Measurements from ENCODE around the gene PIP4K2B.

PIP4K2B gene

DNA sequence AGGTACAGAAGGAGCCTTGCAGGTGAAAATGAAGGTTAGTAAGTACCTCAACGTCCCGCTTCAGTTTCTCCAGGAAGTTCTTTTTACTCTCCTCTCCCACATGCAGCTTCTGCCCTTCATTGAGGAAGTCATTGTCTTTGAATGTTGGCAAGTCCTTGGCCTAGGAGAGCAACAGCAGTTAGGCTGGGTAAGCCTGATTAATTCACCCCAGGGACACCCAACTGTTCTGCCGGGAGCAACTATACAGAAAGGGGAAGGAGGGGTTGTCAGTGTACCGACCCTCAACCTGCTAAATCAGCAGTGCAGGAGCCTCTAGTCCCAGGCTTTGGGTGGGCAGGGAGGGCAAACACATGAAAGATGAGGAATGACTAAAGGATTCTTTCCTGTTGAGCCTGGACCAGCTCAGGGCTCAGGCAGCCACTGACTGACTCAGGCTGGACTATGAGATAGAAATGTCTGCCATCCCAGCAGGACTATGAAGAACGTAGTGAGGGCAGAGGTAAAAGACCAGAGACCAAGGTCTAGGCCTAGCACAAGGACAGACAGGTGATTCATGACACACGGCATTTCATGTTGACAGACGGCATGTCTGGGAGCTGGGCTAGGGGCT lies 21.6 kb downstream of the PIP4K2B start:
- DNase-seq = no peak

- DNase-seq = no peak
Observed at GRCh38 chr17:38773258-38773657, 26.1 kb downstream of the PIP4K2B start.

- no peak for DNase-seq
Observed at GRCh38 chr17:38768417-38768816, 30.9 kb downstream of the PIP4K2B start.

- no peak for DNase-seq
Observed at GRCh38 chr17:38766341-38766740, 33.0 kb downstream of the PIP4K2B start.

GRCh38 chr17:38762231-38762630 lies 37.1 kb downstream of the PIP4K2B start:
- no peak for DNase-seq

DNA sequence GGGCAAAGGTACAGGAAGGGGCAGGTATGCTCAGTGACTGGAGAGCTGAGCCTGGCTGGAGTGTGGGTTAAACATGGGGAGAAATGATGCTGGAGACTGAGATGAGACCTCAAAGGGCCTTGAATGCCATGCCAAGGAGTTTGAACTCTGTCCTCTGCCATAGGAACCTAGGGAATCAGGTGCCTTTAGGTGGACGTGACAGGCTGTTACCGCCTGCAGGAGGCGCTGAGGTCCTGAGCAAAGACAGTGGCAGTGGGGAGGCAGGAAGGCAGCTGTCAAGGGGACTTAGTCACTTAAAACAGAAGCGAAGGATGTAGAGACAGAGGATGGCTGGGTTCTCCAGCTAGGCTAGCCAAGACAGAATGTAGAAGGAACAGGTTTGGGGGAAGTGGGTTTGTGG lies 37.7 kb downstream of the PIP4K2B start:
- DNase-seq = peak; percentile 58

GRCh38 chr17:38753071-38753506 lies 46.3 kb downstream of the PIP4K2B start:
- no peak for DNase-seq

DNA sequence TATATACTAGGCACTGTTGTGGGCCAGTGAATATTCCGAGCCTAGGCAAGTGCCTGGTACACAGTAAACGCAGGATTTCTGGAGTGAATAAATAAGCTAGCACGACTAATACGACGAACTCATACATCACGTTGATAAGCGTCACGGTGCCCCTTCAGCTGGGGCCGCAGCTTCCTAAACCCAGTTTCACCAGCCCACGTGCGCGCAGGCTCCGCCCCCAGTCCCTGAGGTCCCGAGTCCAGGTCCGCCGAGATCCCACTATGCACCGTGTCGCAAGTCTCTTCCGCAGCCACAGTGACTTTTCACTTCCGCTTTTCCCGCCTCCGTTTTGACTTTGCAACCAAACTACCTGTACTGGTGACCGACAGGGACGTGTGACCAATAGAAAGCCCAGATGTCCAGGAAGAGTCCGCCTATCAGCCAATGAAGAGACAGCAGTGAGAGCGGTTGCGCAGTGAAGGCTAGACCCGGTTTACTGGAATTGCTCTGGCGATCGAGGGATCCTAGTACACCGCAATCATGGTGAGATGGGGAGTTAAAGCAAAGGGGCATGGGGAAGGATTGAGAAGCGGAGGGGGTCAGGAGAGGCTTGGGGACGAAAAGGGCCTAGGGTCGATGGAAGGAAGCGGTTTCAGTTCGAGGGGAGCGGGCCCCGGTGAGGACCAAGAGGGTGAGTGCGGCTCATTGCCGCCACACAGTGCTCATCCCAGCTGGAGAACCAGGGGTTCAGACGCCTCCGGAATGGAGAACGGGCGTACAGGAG lies 46.9 kb downstream of the PIP4K2B start, which contains the start of gene PSMB3:
TSS of gene PSMB3 (plus strand) at position 434 of the 763 bp plus-strand sequence. CDS start at position 520, 86 bp downstream.
- DNase-seq = peak; percentile 100

DNA sequence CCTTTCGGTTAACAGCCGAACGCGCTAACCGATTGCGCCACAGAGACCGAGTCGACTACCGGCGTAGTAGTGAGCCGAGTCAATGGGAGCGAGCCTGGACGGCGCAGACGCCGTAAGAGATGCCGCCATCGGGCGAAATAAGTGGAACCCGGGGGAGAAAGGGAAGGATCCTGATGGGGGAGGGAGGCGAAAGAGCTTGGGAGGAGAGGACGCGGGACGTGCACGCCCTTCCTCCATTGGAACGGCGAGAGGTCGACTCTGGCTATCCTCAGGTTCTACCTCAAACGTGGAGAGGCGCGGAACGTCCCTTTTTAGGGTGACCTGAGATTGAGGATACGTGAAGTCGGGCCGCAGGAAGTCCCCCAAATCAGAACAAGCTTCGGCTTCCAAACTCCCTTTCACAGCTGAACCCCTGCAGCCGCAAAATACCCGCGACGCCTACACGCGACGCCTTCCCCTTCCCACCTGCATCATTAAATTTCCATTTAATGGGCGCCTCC lies 47.5 kb downstream of the PIP4K2B start:
- peak; percentile 82 for DNase-seq

- DNase-seq = no peak
Observed at GRCh38 chr17:38751144-38751807, 48.1 kb downstream of the PIP4K2B start.

GRCh38 chr17:38750312-38751121 lies 48.8 kb downstream of the PIP4K2B start:
- DNase-seq = peak; percentile 45

DNA sequence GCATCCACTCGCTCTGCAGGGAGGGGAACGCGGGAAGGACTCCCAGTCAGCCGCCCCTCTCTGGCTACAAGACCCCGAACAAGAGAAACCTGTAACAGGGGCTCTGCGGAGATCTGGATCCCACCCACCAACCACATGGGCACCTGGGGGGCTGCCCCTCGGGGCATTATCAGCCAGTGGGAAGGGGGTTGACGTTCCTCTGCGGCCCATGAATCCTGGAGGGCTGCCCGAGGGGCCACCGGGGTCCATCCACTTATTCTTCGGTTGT lies 49.4 kb downstream of the PIP4K2B start:
- no peak for DNase-seq

GRCh38 chr17:38749223-38750043 lies 49.9 kb downstream of the PIP4K2B start:
- peak; percentile 33 for DNase-seq

- no peak for DNase-seq
Observed at GRCh38 chr17:38748892-38749222, 50.5 kb downstream of the PIP4K2B start.

GRCh38 chr17:38748149-38748891 lies 51.0 kb downstream of the PIP4K2B start, which contains the start of gene PCGF2:
PCGF2 (minus strand) TSS chr17:38748336; CDS start chr17:38740402, 7,934 bp downstream.
- DNase-seq = no peak

- DNase-seq = no peak
Observed at GRCh38 chr17:38747463-38748148, 51.8 kb downstream of the PIP4K2B start.

- DNase-seq = no peak
Observed at GRCh38 chr17:38746849-38747462, 52.4 kb downstream of the PIP4K2B start.

DNA sequence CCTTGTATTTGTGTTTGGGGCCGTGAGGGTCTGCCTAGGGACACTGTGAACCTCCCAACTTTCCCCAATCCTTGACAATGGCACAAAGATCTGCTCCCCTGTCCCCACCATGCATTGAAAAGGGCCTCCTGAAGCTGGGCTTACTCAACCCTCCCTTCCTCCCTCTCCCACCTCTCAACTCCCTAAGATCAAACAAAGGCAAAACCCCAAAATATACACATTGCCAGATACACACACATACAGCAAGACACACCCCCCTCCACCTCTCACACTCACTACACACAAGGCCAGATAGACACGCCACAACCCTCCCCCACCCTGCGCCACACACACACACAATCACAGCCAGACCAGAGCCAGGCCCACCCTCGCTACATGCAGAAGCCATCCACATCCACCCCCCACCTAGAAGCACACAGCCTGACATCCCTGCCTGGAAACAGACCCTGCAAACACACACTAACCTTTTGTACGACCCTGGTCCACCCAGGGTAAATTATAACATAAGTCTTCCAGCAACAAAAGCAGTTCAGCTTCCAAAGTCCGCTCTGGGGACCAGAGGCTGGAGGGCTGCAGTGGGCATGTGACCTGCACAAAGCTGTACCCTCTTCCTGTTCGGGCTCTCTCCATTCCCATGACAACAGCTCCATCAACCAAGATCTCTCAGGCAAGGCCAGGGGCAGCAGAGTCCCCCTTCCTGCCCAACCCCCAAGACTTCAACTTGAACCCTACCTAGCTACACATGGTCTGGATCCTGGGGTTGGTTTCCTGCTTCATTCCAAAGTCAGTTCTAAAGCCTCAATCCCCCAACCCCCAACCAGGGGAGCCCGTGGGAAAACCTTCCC lies 53.1 kb downstream of the PIP4K2B start:
- DNase-seq = no peak

DNA sequence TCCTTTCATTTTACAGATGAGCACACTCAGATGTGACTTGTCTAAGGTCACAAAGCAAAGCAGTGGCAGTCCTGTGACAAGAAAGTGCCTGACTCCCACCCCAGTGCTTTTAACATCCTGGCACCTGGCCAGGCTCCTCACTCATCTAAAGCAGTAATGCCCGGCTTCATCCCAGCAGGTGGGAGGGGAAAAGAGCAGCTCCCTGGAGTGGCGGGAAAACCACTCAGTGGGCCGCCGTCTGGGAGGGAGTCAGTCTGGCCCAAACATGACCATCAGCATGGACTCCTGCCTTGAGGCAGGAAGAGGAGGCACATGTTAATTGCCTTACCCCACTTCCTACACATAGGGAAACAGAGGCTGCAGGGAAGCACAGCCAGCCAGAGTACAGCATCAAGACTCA lies 53.8 kb downstream of the PIP4K2B start:
- DNase-seq = no peak

Data from hematopoietic multipotent progenitor cell treated with erythropoietin and hydrocortisone succinate and interleukin-3 and kit ligand, for 8 days (in vitro differentiated cells).